ENCODE results near the gene SLC23A2. TPM values are rescaled to one million over a fixed set of nuclear protein-coding genes. Genes with fewer than 3 reads are reported as not detected.

The SLC23A2 gene
- total RNA-seq, 1 donor from 2014 or later, result 24.2 TPM

- no peaks in the 10 kb centered on the region for H3K36me3 Mint-ChIP-seq (ENCODE audit: low read depth)
- peaks cover 4% of the 10 kb centered on the region for H3K27me3 Mint-ChIP-seq (ENCODE audit: low read depth)
- no peak for TF ChIP-seq CTCF (IDR thresholded peaks at IDR 0.05)
- peaks cover 13% of the 10 kb centered on the region for H3K4me1 Mint-ChIP-seq (ENCODE audit: low read depth)
- no peak overlapping the region for H3K4me3 Mint-ChIP-seq (ENCODE audit: unreplicated experiment)
- no peak overlapping the region for H3K27ac Mint-ChIP-seq (ENCODE audit: unreplicated experiment)
- no peak for DNase-seq (ENCODE audit: low spot score)
- H3K9me3 Mint-ChIP-seq (ENCODE audit: low read depth), result peaks cover 6% of the 10 kb centered on the region
Measured at GRCh38 chr20:4833074-4833728, 168.1 kb downstream of the SLC23A2 start.

- Mint-ChIP-seq H3K36me3 (ENCODE audit: low read depth) (no peaks in the 10 kb centered on the region), H3K9me3 (ENCODE audit: low read depth) (peaks cover 6% of the 10 kb centered on the region)
Measured at GRCh38 chr20:4832469-4832868, 168.8 kb downstream of the SLC23A2 start.

GRCh38 chr20:4830696-4831095 is 170.6 kb downstream of the SLC23A2 start:
- peaks cover 6% of the 10 kb centered on the region for H3K4me1 Mint-ChIP-seq (ENCODE audit: low read depth)
- H3K4me3 Mint-ChIP-seq (ENCODE audit: unreplicated experiment), result no peak overlapping the region
- H3K27ac Mint-ChIP-seq (ENCODE audit: unreplicated experiment), result no peak overlapping the region
- no peak for DNase-seq (ENCODE audit: low spot score)
- no peak for TF ChIP-seq CTCF (IDR thresholded peaks at IDR 0.05)
- no peaks in the 10 kb centered on the region for H3K27me3 Mint-ChIP-seq (ENCODE audit: low read depth)
- H3K9me3 Mint-ChIP-seq (ENCODE audit: low read depth), result peaks cover 6% of the 10 kb centered on the region
- no peaks in the 10 kb centered on the region for H3K36me3 Mint-ChIP-seq (ENCODE audit: low read depth)

More at GRCh38 chr20:4832469-4832868, 168.8 kb downstream of the SLC23A2 start:
- no peak for DNase-seq (ENCODE audit: low spot score)
- H3K4me1 Mint-ChIP-seq (ENCODE audit: low read depth), result peaks cover 13% of the 10 kb centered on the region
- H3K27me3 Mint-ChIP-seq (ENCODE audit: low read depth), result no peaks in the 10 kb centered on the region
- no peak overlapping the region for H3K27ac Mint-ChIP-seq (ENCODE audit: unreplicated experiment)
- H3K4me3 Mint-ChIP-seq (ENCODE audit: unreplicated experiment), result no peak overlapping the region
- TF ChIP-seq CTCF (IDR thresholded peaks at IDR 0.05), result no peak

GRCh38 chr20:4830259-4830658 is 171.1 kb downstream of the SLC23A2 start:
- Mint-ChIP-seq H3K4me3 (ENCODE audit: unreplicated experiment) (no peak overlapping the region), H3K4me1 (ENCODE audit: low read depth) (peaks cover 2% of the 10 kb centered on the region), H3K27ac (ENCODE audit: unreplicated experiment) (no peak overlapping the region), H3K36me3 (ENCODE audit: low read depth) (no peaks in the 10 kb centered on the region), H3K27me3 (ENCODE audit: low read depth) (no peaks in the 10 kb centered on the region), H3K9me3 (ENCODE audit: low read depth) (peaks cover 6% of the 10 kb centered on the region)
- DNase-seq (ENCODE audit: low spot score), result no peak
- TF ChIP-seq CTCF (IDR thresholded peaks at IDR 0.05), result no peak

GRCh38 chr20:4829514-4830215 is 171.6 kb downstream of the SLC23A2 start:
- no peak for TF ChIP-seq CTCF (IDR thresholded peaks at IDR 0.05)
- Mint-ChIP-seq H3K4me1 (ENCODE audit: low read depth) (no peaks in the 10 kb centered on the region), H3K36me3 (ENCODE audit: low read depth) (no peaks in the 10 kb centered on the region), H3K27ac (ENCODE audit: unreplicated experiment) (no peak overlapping the region), H3K9me3 (ENCODE audit: low read depth) (peaks cover 6% of the 10 kb centered on the region), H3K27me3 (ENCODE audit: low read depth) (no peaks in the 10 kb centered on the region), H3K4me3 (ENCODE audit: unreplicated experiment) (no peak overlapping the region)
- no peak for DNase-seq (ENCODE audit: low spot score)

All from chondrocyte (in vitro differentiated cells).